Thymus (tissue), 11 donors: Measurements from ENCODE around the gene ZDHHC23. TPM values are rescaled to one million over a fixed set of nuclear protein-coding genes. Genes with fewer than 3 reads are reported as not detected.
A peak's percentile ranks its signal among the peaks of the same experiment; 100 is the strongest.

Source experiments
- DNase-seq, 9 donors: peaks; one replicate each; pipeline ENCODE4 v3.0.0-alpha.2; 2013; ENCODE audit warnings: low spot score in 9 of 9, low read depth in 6 of 9, missing footprints in 1 of 9
- H3K27ac ChIP-seq, 2 donors: one replicate each; pipeline ENCODE4 v1.5.1; 2013; ENCODE audit warnings: control low read depth in 1 of 2, low read depth in 1 of 2, low read length in 1 of 2, mild to moderate bottlenecking in 1 of 2, moderate library complexity in 1 of 2
- H3K27me3 ChIP-seq, 2 donors: one replicate each; pipeline ENCODE4 v1.5.1; 2013; ENCODE audit warnings: low read length in 1 of 2; ENCODE audit not compliant: control insufficient read depth in 2 of 2, insufficient read depth in 1 of 2
- H3K36me3 ChIP-seq, 2 donors: one replicate each; pipeline ENCODE4 v1.5.1; 2013; ENCODE audit warnings: low read length in 1 of 2, mild to moderate bottlenecking in 1 of 2, moderate library complexity in 1 of 2; ENCODE audit not compliant: control insufficient read depth in 2 of 2, insufficient read depth in 2 of 2
- H3K4me1 ChIP-seq, 2 donors: one replicate each; pipeline ENCODE4 v1.5.1; 2013; ENCODE audit warnings: low read length in 2 of 2; ENCODE audit not compliant: control insufficient read depth in 2 of 2, insufficient read depth in 2 of 2
- H3K4me3 ChIP-seq, 2 donors: one replicate each; pipeline ENCODE4 v1.5.1; 2013; ENCODE audit warnings: low read length in 2 of 2, control low read depth in 1 of 2, mild to moderate bottlenecking in 1 of 2
- H3K9me3 ChIP-seq, 2 donors: one replicate each; pipeline ENCODE4 v1.5.1; 2013; ENCODE audit warnings: low read length in 1 of 2, mild to moderate bottlenecking in 1 of 2; ENCODE audit not compliant: control insufficient read depth in 2 of 2, insufficient read depth in 1 of 2
- WGBS: extraction: QIAGEN DNeasy Blood & Tissue Kit; methylation state at CpG from one replicate; pipeline ENCODE4 v1.1.7; 2013; 5-methylcytosine and 5-hydroxymethylcytosine counted together
- polyA plus RNA-seq: library from polyadenylated mRNA; stranded (reverse); fragments of 200-250 nt; gene quantifications from one replicate; pipeline ENCODE4 v1.2.3, GENCODE V29; 2013
- total RNA-seq: library from RNA; stranded (reverse); fragments of 120-200 nt; gene quantifications from one replicate; pipeline ENCODE4 v1.2.4, GENCODE V29; 2013
- donor health status: healthy.

Gene ZDHHC23
- total and polyA plus RNA-seq, 2 donors: 1.7 to 2.2 TPM

- H3K4me3 ChIP-seq: peak overlapping the region; percentile 58 to 72
- H3K27ac ChIP-seq: no peak overlapping the region
- peaks cover 0 to 3% of the 10 kb centered on the region in 2 donors for H3K9me3 ChIP-seq
- peaks cover 0 to 24% of the 10 kb centered on the region in 2 donors for H3K27me3 ChIP-seq
- peaks cover 3 to 10% of the 10 kb centered on the region in 2 donors for H3K4me1 ChIP-seq
- WGBS: 5% methylated on average over 65 of the region's 65 CpGs
- no peaks in the 10 kb centered on the region for H3K36me3 ChIP-seq
- DNase-seq: peak in 4 of 9 donors; percentile 7 to 26 (median 13)
These were observed 453 bp downstream of the ZDHHC23 start for GRCh38 chr3:113948015-113948917.

- H3K9me3 ChIP-seq: peaks cover 0 to 3% of the 10 kb centered on the region in 2 donors
These were observed 5.1 kb downstream of the ZDHHC23 start for GRCh38 chr3:113952921-113953320.

GRCh38 chr3:113953677-113954076 is 5.9 kb downstream of the ZDHHC23 start:
- Histone ChIP-seq H3K9me3 (no peaks in the 10 kb centered on the region), H3K4me3 (no peak overlapping the region), H3K27me3 (peaks cover 0 to 6% of the 10 kb centered on the region in 2 donors), H3K36me3 (peaks cover 0 to 2% of the 10 kb centered on the region in 2 donors), H3K27ac (no peak overlapping the region), H3K4me1 (peaks cover 4 to 8% of the 10 kb centered on the region in 2 donors)
- no peak for DNase-seq
- WGBS: 22% methylated on average over 7 of the region's 7 CpGs

More at GRCh38 chr3:113952921-113953320, 5.1 kb downstream of the ZDHHC23 start:
- Histone ChIP-seq H3K27ac (no peak overlapping the region), H3K4me1 (peaks cover 4 to 15% of the 10 kb centered on the region in 2 donors), H3K36me3 (peaks cover 0 to 2% of the 10 kb centered on the region in 2 donors), H3K4me3 (no peak overlapping the region), H3K27me3 (peaks cover 0 to 14% of the 10 kb centered on the region in 2 donors)
- no peak for DNase-seq

GRCh38 chr3:113954091-113954685 is 6.4 kb downstream of the ZDHHC23 start:
- H3K36me3 ChIP-seq: peaks cover 0 to 2% of the 10 kb centered on the region in 2 donors
- H3K4me1 ChIP-seq: peaks cover 4 to 5% of the 10 kb centered on the region in 2 donors
- no peaks in the 10 kb centered on the region for H3K9me3 ChIP-seq
- peaks cover 0 to 3% of the 10 kb centered on the region in 2 donors for H3K27me3 ChIP-seq
- 85% methylated on average over 8 of the region's 8 CpGs for WGBS
- no peak for DNase-seq
- H3K27ac ChIP-seq: no peak overlapping the region
- no peak overlapping the region for H3K4me3 ChIP-seq

DNA sequence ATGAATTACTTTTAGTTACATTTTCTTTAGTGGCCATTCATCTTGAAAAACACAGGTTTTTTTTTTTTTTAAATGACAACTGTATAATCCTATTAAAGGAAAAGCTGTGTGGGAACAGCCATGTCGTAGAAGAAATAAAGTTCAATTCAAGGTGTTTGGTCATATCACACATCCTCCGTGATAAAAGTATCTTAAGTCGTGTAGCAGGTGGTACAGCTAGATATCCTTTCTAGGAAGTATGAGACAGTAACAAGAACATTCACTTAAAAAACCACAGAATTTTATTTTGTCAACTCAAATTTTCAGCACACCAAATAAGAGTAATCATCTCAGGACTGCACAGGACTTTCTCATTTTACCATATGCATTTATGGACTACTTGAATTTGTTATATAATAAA is 16.1 kb downstream of the ZDHHC23 start:
- no peaks in the 10 kb centered on the region for H3K4me1 ChIP-seq
- no peaks in the 10 kb centered on the region for H3K9me3 ChIP-seq

DNA sequence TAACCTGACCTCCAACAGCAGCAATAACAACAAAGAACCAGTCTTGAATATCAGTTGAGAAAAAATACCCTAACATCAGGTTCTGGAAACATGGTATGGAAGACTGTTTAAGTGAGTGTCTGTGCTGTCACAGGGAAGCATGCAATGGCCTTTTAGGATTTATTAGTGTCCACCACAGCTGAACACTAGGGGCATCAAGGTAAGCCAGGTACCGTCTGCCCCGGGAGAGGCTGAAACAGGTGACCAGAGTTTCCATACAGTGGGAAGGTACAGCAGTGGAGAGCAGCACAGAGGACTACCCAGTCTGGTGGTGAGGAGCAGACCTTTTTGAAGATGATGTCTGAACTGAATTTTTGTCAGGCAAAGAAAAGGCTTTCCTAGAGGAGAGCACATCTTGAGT is 18.4 kb downstream of the ZDHHC23 start:
- WGBS: 97% methylated on average over 2 of the region's 2 CpGs
- Histone ChIP-seq H3K27me3 (no peaks in the 10 kb centered on the region), H3K4me1 (no peaks in the 10 kb centered on the region)

More for the DNA sequence above, 16.1 kb downstream of the ZDHHC23 start:
- H3K27me3 ChIP-seq: no peaks in the 10 kb centered on the region
- H3K36me3 ChIP-seq: no peaks in the 10 kb centered on the region
- H3K27ac ChIP-seq: no peak overlapping the region
- no peak overlapping the region for H3K4me3 ChIP-seq
- 18% methylated on average over 3 of the region's 3 CpGs for WGBS
- no peak for DNase-seq

DNA sequence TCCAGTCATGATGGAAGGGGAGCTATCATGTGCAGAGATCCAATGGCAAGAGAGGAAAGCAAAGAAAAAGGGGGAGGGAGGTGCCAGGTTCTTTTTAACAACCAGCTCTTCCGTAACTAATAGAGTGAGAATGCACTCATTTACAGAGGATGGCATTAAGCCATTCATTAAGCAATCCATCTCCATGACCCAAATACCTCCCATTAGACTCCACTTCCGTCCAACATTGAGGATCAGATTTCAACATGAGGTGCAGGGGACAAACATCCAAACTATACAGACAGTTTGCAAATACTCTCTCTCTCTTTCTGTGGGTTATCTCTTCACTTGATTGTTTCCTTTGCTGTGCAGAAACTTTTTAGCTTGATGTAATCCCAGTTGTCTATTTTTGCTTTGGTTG is 21.2 kb downstream of the ZDHHC23 start:
- no peak for DNase-seq
- Histone ChIP-seq H3K27me3 (no peaks in the 10 kb centered on the region), H3K4me3 (no peak overlapping the region), H3K4me1 (no peaks in the 10 kb centered on the region), H3K36me3 (no peaks in the 10 kb centered on the region), H3K27ac (no peak overlapping the region), H3K9me3 (no peaks in the 10 kb centered on the region)
- 92% methylated on average over 2 of the region's 2 CpGs for WGBS

More for the DNA sequence above, 18.4 kb downstream of the ZDHHC23 start:
- DNase-seq: no peak
- H3K4me3 ChIP-seq: no peak overlapping the region
- no peaks in the 10 kb centered on the region for H3K36me3 ChIP-seq
- H3K9me3 ChIP-seq: no peaks in the 10 kb centered on the region
- H3K27ac ChIP-seq: no peak overlapping the region

DNA sequence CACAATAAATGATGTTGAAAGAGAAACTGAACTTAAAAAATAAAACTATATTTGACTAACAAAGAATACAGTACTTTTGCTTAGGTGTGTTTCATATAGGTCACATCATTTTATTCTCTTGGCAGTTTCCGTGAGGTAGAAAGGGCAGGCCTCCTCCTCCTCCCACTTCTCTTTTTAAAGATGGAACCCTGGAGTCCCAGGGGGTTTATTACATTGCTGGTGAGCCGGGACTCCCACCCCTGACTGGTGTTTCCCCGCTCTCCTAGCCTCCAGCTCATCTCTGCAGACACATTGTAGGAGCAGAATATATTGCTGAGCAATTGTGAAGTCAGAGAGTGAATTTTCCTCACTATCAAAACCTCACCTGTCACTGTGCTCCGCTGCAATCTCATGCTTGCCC is 30.0 kb downstream of the ZDHHC23 start:
- Histone ChIP-seq H3K4me3 (no peak overlapping the region), H3K36me3 (no peaks in the 10 kb centered on the region), H3K27me3 (no peaks in the 10 kb centered on the region), H3K9me3 (peaks cover 0 to 4% of the 10 kb centered on the region in 2 donors), H3K27ac (no peak overlapping the region), H3K4me1 (no peaks in the 10 kb centered on the region)
- WGBS: 95% methylated on average over 4 of the region's 4 CpGs
- DNase-seq: no peak

DNA sequence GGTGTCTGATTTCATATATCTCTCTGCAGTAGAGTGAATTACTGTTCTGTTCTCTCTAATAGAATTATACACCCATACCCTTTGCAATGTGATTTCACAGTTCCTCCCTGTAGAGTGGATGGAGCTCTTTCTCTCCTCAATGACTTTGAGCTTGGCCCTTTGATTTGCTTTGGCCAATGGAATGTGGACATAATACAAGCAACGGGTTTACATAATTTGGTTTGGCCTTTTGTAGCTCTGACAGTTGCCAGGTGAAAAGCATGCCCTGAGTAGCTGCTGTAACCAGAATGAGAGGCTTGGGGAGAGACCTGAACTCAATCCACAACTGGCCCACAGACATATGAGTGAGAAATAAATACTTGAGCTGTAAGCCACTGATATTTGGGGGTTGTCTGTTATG is 32.1 kb downstream of the ZDHHC23 start:
- Histone ChIP-seq H3K4me1 (no peaks in the 10 kb centered on the region), H3K36me3 (no peaks in the 10 kb centered on the region), H3K27me3 (no peaks in the 10 kb centered on the region), H3K27ac (no peak overlapping the region), H3K4me3 (no peak overlapping the region), H3K9me3 (no peaks in the 10 kb centered on the region)
- WGBS: 100% methylated on average over 1 of the region's 1 CpG
- no peak for DNase-seq
